Neuronal stem cell (in vitro differentiated cells): Measurements from ENCODE around the gene GZF1.

ENCODE experiments used
- DNase-seq: peaks from one replicate; pipeline ENCODE4 v3.0.0-alpha.2; 2013; ENCODE audit warnings: low spot score
- H2AFZ ChIP-seq: one replicate; pipeline ENCODE4 v1.6.1; 2013; ENCODE audit warnings: mild to moderate bottlenecking, low read length, inconsistent platforms
- H2AK5ac ChIP-seq: 2 replicates; pipeline ENCODE4 v1.6.1; 2013; ENCODE audit warnings: low read depth, mild to moderate bottlenecking, inconsistent platforms, low read length, moderate library complexity, mixed read lengths
- H2BK120ac ChIP-seq: 2 replicates; pipeline ENCODE4 v1.6.1; 2013; ENCODE audit warnings: low read depth, mild to moderate bottlenecking, inconsistent platforms, low read length, moderate library complexity, mixed read lengths
- H2BK12ac ChIP-seq: one replicate; pipeline ENCODE4 v1.6.1; 2013; ENCODE audit warnings: low read length, inconsistent platforms
- H2BK15ac ChIP-seq: 2 replicates; pipeline ENCODE4 v1.6.1; 2013; ENCODE audit warnings: mild to moderate bottlenecking, low read length, inconsistent platforms, mixed read lengths
- H2BK5ac ChIP-seq: one replicate; pipeline ENCODE4 v1.6.1; 2013; ENCODE audit warnings: inconsistent platforms, mild to moderate bottlenecking, low read length, moderate library complexity
- H3K14ac ChIP-seq: one replicate; pipeline ENCODE4 v1.6.1; 2013; ENCODE audit warnings: low read length, inconsistent platforms
- H3K18ac ChIP-seq: 2 replicates; pipeline ENCODE4 v1.6.1; 2013; ENCODE audit warnings: low read length, inconsistent platforms
- H3K23ac ChIP-seq: 2 replicates; pipeline ENCODE4 v1.6.1; 2013; ENCODE audit warnings: low read depth, mild to moderate bottlenecking, mixed read lengths, low read length, inconsistent platforms; ENCODE audit not compliant: poor library complexity
- H3K27ac ChIP-seq: replicated peaks from 3 replicates; pipeline ENCODE4 v1.5.1; 2013; ENCODE audit warnings: low read length, inconsistent platforms
- H3K27me3 ChIP-seq, 3 experiments: 2 replicates each; pipeline ENCODE4 v1.6.1; 2013; ENCODE audit warnings: low read length in 3 of 3, mild to moderate bottlenecking in 2 of 3, inconsistent platforms in 1 of 3, low read depth in 1 of 3, mixed read lengths in 1 of 3, moderate library complexity in 1 of 3; ENCODE audit not compliant: control insufficient read depth in 3 of 3, insufficient read depth in 3 of 3
- H3K36me3 ChIP-seq, 2 donors: replicated peaks in 1 of 2; 2 replicates each; pipeline ENCODE4 v1.6.1; 2013; ENCODE audit warnings: low read length in 2 of 2; ENCODE audit not compliant: control insufficient read depth in 2 of 2, insufficient read depth in 2 of 2
- H3K4ac ChIP-seq: 2 replicates; pipeline ENCODE4 v1.6.1; 2013; ENCODE audit warnings: inconsistent platforms, mild to moderate bottlenecking, low read length, moderate library complexity
- H3K4me1 ChIP-seq, 2 donors: 1 replicate in 1 of 2; 2 replicates in 1 of 2; pipeline ENCODE4 v1.6.1; 2013; ENCODE audit warnings: low read length in 2 of 2, low read depth in 1 of 2; ENCODE audit not compliant: control insufficient read depth in 2 of 2, insufficient read depth in 1 of 2
- H3K4me2 ChIP-seq: one replicate; pipeline ENCODE4 v1.6.1; 2013; ENCODE audit warnings: mild to moderate bottlenecking, low read length, inconsistent platforms; ENCODE audit not compliant: insufficient read depth, poor library complexity, severe bottlenecking
- H3K4me3 ChIP-seq, 2 donors: 2 replicates each; pipeline ENCODE4 v1.5.1; 2013; ENCODE audit warnings: low read length in 2 of 2, mild to moderate bottlenecking in 2 of 2, inconsistent platforms in 1 of 2, moderate library complexity in 1 of 2
- H3K79me1 ChIP-seq: one replicate; pipeline ENCODE4 v1.6.1; 2013; ENCODE audit warnings: low read depth, mild to moderate bottlenecking, inconsistent platforms, low read length, moderate library complexity
- H3K9ac ChIP-seq: one replicate; pipeline ENCODE4 v1.6.1; 2013; ENCODE audit warnings: mild to moderate bottlenecking, low read depth, low read length, inconsistent platforms; ENCODE audit not compliant: poor library complexity
- H3K9me3 ChIP-seq, 2 donors: replicated peaks in 1 of 2; 2 replicates each; pipeline versions ENCODE3 to v1.6.1; 2013; ENCODE audit warnings: low read length in 2 of 2, mild to moderate bottlenecking in 2 of 2, inconsistent platforms in 1 of 2, low read depth in 1 of 2, mixed read lengths in 1 of 2, moderate library complexity in 1 of 2; ENCODE audit not compliant: control insufficient read depth in 2 of 2, insufficient read depth in 1 of 2
- H4K8ac ChIP-seq: one replicate; pipeline ENCODE4 v1.6.1; 2013; ENCODE audit warnings: low read depth, mild to moderate bottlenecking, inconsistent platforms, low read length, moderate library complexity
- H4K91ac ChIP-seq: one replicate; pipeline ENCODE4 v1.6.1; 2013; ENCODE audit warnings: low read length, low read depth, mild to moderate bottlenecking, inconsistent platforms; ENCODE audit not compliant: poor library complexity
- WGBS, 2 donors: extraction: QIAGEN DNeasy Blood & Tissue Kit; methylation state at CpG; one replicate each; pipeline ENCODE4 v1.1.7; 2013; ENCODE audit warnings: missing lambda C conversion rate in 2 of 2, mixed read lengths in 1 of 2; ENCODE audit not compliant: insufficient read length in 2 of 2, insufficient replicate concordance in 1 of 2; ENCODE audit errors: extremely low coverage in 2 of 2; 5-methylcytosine and 5-hydroxymethylcytosine counted together

Gene GZF1

GRCh38 chr20:23358923-23359593, 2.9 kb upstream of the GZF1 start:
- no peaks in the 10 kb centered on the region for H3K27me3 ChIP-seq
- no peak overlapping the region for H4K91ac ChIP-seq
- peaks cover 8% of the 10 kb centered on the region for H3K79me1 ChIP-seq
- H3K23ac ChIP-seq, result no peak overlapping the region
- no peak overlapping the region for H3K18ac ChIP-seq
- WGBS, 2 donors, result no CpG with 5 or more reads among the region's 7 CpGs
- H3K9me3 ChIP-seq, result no peaks in the 10 kb centered on the region
- no peak overlapping the region for H3K4me2 ChIP-seq
- H3K4me3 ChIP-seq, result no peak overlapping the region
- no peak overlapping the region for H3K9ac ChIP-seq
- no peak for DNase-seq
- H2BK15ac ChIP-seq, result peak overlapping the region; percentile 3
- H2BK12ac ChIP-seq, result no peak overlapping the region
- no peak overlapping the region for H4K8ac ChIP-seq
- no peak overlapping the region for H3K27ac ChIP-seq
- H3K4me1 ChIP-seq, result peaks cover 12 to 20% of the 10 kb centered on the region in 2 donors
- H3K4ac ChIP-seq, result no peak overlapping the region
- H3K14ac ChIP-seq, result no peak overlapping the region
- H2AFZ ChIP-seq, result peak overlapping the region; percentile 8
- no peak overlapping the region for H2AK5ac ChIP-seq
- peaks cover 16 to 25% of the 10 kb centered on the region in 2 donors for H3K36me3 ChIP-seq
- H2BK5ac ChIP-seq, result no peak overlapping the region
- H2BK120ac ChIP-seq, result no peak overlapping the region

DNA sequence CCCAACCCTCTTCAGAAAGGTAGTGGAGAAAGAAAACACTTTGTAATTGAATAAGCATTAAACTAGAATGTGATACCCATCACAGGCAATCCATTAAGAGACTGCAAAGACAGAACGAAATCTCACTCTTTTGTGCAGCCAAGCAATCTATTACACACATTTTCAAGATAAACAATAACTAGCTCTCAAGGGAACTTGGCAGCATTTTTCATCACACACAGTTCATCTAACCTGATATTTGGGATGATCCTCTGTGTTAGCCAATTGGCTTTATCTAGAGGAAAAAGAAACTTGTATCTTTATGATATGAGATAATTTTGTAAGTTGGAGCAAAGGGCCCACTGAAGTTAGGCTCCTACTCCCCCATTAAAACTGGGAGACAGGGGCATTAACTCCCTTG, 1.5 kb upstream of the GZF1 start:
- no peak for DNase-seq
- Histone ChIP-seq H3K27ac (no peak overlapping the region), H3K4me3 (peak overlapping the region in 1 of 2 donors; percentile 82), H2BK120ac (no peak overlapping the region), H3K9ac (no peak overlapping the region), H2AFZ (no peak overlapping the region), H2BK5ac (no peak overlapping the region), H3K36me3 (peaks cover 15 to 26% of the 10 kb centered on the region in 2 donors), H4K8ac (no peak overlapping the region), H3K14ac (no peak overlapping the region), H3K79me1 (peaks cover 11% of the 10 kb centered on the region), H3K18ac (no peak overlapping the region), H2BK15ac (no peak overlapping the region), H3K23ac (no peak overlapping the region), H3K27me3 (no peaks in the 10 kb centered on the region), H3K4me2 (no peak overlapping the region), H2AK5ac (no peak overlapping the region), H3K4ac (no peak overlapping the region), H2BK12ac (no peak overlapping the region), H4K91ac (no peak overlapping the region), H3K9me3 (no peaks in the 10 kb centered on the region), H3K4me1 (peaks cover 12 to 20% of the 10 kb centered on the region in 2 donors)
- WGBS, 2 donors, result no CpG with 5 or more reads among the region's 1 CpG

GRCh38 chr20:23361119-23361475, 885 bp upstream of the GZF1 start:
- peak overlapping the region; percentile 86 for H3K4me2 ChIP-seq
- H3K27me3 ChIP-seq, result no peaks in the 10 kb centered on the region
- no CpG with 5 or more reads among the region's 8 CpGs for WGBS, 2 donors
- no peak overlapping the region for H3K14ac ChIP-seq
- no peak overlapping the region for H2AK5ac ChIP-seq
- no peak overlapping the region for H2BK120ac ChIP-seq
- no peak overlapping the region for H3K23ac ChIP-seq
- DNase-seq, result no peak
- peaks cover 14 to 26% of the 10 kb centered on the region in 2 donors for H3K36me3 ChIP-seq
- H2BK15ac ChIP-seq, result no peak overlapping the region
- H3K4me3 ChIP-seq, result peak overlapping the region; percentile 82 to 96
- H3K27ac ChIP-seq, result no peak overlapping the region
- H3K9me3 ChIP-seq, result no peaks in the 10 kb centered on the region
- H4K8ac ChIP-seq, result no peak overlapping the region
- peak overlapping the region; percentile 98 for H3K18ac ChIP-seq
- peaks cover 11% of the 10 kb centered on the region for H3K79me1 ChIP-seq
- H2BK5ac ChIP-seq, result no peak overlapping the region
- H2BK12ac ChIP-seq, result no peak overlapping the region
- peaks cover 12 to 20% of the 10 kb centered on the region in 2 donors for H3K4me1 ChIP-seq
- no peak overlapping the region for H4K91ac ChIP-seq
- H2AFZ ChIP-seq, result peak overlapping the region; percentile 86
- peak overlapping the region; percentile 78 for H3K9ac ChIP-seq
- no peak overlapping the region for H3K4ac ChIP-seq

- Histone ChIP-seq H3K79me1 (peaks cover 11% of the 10 kb centered on the region), H3K4me3 (peak overlapping the region; percentile 76 to 94), H3K4me1 (peaks cover 10 to 20% of the 10 kb centered on the region in 2 donors), H3K4ac (no peak overlapping the region), H3K9ac (peak overlapping the region; percentile 94), H3K9me3 (no peaks in the 10 kb centered on the region), H3K27me3 (no peaks in the 10 kb centered on the region), H2AK5ac (no peak overlapping the region), H2BK120ac (peak overlapping the region; percentile 8), H2BK12ac (no peak overlapping the region), H4K91ac (no peak overlapping the region), H3K18ac (peak overlapping the region; percentile 91), H4K8ac (no peak overlapping the region), H3K36me3 (peaks cover 14 to 38% of the 10 kb centered on the region in 2 donors), H3K4me2 (peak overlapping the region; percentile 67), H2BK5ac (peak overlapping the region; percentile 35), H3K27ac (peak overlapping the region; percentile 50), H2BK15ac (no peak overlapping the region), H3K23ac (peak overlapping the region; percentile 76), H2AFZ (peak overlapping the region; percentile 89), H3K14ac (peak overlapping the region; percentile 63)
- DNase-seq, result no peak
- WGBS, 2 donors, result no CpG with 5 or more reads among the region's 50 CpGs
Observed at GRCh38 chr20:23362392-23363256, 642 bp downstream of the GZF1 start.
